Embryonic facial prominence (tissue), 1 donor: Measurements from ENCODE around the gene DIP2C.

Experiments
- DNase-seq: peaks from one replicate; pipeline ENCODE4 v3.0.0-alpha.2; 2016; ENCODE audit errors: extremely low spot score

The DIP2C gene

DNA sequence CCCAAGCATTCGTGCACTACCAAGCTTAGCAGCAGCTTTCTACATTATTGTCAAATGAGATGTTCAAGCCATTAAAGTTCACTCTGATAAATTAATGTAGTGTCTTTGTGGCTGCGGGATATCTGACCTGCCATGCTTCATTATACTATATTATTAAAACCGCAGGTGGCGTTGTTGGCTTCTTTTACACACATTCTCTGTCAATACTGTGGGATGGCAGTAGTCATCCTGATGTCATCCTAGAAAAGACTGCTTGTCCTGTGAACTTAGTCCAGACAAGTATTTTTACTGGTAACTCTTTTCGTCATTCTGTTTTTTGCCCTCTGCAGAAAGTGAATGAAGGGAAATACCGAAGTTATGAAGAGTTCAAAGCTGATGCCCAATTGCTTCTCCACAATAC is 450.4 kb downstream of the DIP2C start:
- no peak for DNase-seq

DNA sequence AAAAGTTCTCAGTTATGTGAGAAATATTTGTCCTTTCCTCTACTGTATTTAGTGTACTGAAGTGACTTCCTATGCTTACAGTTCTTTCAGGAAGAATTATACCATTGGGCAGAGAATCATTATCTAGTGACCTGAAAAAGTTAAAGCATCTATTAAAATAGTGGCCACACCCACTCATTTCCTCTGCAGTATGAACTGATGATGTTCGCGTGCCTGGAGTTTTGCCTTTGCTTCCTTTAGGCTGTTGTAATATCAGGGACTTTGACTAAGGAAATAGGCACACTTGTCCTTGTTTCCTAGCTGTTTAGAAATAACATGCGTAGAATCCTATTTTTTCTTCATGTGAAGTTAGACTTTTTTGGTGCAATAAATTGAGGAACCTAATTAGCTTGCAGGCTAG is 453.6 kb downstream of the DIP2C start:
- no peak for DNase-seq

DNA sequence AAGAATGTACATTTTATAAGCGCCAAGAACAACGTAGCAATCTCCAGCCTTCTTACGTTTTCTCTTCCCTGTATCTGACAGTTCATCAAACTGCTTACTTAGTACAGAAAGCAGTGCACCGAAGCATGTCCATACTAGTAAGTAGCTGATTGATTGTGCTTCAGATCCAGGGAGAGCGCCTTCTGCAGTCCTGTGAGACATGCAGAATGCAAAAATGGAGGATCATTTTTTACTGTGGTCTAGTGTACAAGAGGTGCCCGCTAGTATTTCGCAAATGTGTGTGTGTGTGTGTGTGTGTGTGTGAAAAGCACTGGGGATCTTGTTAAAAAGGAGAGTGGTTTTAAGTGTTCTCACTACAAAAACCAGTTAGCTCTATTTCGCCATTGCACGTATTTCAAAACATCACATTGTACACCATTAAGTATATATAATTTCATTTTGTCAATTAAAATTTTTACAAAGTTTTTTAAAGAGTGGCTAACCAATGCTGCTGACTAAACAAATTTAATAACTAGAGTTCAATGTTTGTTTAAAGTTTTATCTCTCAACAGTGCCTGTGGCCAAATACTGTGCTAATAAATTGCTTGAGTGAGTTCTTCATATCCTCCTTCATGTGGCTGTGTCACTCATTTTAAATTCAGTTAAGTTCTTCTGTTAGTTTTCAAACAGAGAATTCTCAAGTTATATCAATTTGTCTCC is 454.6 kb downstream of the DIP2C start:
- no peak for DNase-seq

DNA sequence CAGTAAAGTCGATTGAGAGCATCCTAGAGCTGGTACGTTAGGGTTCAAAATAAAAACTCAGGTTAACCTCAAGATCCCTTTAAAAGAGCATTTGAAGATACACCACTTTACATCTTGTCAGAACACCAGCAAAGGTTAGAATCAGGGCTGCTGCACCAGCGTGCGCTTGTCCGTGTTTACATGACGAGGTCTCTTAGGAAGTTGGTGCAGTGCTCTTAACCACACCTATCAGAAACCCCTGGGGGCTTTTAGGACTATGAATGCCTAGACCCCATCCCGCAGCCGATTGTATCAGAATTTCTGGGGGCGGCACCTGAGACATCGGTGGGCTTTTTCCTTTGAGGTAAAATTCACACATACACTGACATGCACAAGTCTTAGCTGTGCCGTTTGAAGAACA is 456.6 kb downstream of the DIP2C start:
- DNase-seq = no peak

DNA sequence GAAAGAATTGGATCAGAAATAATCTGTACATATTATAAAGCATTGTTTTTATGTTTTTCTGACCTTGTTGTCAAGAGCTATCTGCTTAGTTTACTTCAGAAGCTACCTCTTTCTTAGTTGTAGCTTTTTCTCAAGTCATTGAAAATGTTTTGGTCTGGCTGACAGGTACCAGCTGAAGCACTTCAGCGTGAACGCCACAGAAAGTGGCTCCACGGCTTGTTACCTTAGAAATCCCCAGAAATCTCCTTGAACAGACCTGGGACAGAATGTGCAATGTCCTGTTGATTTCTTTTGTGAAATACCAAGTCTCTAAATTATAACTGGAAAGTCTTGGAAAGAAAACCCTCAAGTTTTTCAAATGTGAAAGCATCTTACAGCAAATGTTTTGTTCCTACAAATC is 457.4 kb downstream of the DIP2C start:
- DNase-seq = no peak

DNA sequence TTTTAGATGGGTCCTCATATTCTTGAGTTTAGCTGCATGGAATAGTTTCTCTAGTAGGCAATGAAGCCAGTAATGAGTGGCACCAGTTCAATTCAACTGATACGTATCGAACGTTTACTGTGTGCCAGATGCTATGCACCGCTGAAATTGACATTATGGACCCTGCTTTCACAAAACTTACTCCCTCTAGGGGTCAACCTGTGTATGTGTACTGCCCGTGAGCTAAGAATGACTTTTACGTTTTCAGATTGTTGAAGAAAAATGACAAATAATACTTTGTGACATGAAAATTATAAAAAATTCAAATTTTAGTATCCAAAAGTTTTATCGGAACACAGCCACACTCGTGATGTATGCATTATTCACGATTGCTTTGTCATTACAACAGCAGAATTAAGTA is 458.7 kb downstream of the DIP2C start:
- no peak for DNase-seq

DNA sequence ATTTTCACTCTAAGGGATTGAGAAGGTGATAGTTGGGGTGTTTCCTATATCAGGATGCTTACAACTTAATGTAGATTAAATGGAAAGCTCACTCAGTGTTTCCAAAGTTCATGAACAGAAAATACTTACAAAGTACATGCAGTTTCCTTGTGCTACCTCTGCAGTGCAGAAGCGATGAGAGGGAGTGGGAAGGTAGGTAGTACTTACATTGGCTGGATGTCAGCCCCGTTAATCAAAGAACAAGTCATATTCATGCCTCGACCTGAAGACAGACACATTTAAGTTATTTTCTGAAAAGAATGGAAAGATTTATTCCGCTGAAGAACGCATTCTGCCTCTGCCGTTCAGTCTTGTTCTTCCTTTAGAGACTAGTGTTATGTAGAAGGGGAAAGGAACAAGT is 461.1 kb downstream of the DIP2C start:
- DNase-seq = no peak

DNA sequence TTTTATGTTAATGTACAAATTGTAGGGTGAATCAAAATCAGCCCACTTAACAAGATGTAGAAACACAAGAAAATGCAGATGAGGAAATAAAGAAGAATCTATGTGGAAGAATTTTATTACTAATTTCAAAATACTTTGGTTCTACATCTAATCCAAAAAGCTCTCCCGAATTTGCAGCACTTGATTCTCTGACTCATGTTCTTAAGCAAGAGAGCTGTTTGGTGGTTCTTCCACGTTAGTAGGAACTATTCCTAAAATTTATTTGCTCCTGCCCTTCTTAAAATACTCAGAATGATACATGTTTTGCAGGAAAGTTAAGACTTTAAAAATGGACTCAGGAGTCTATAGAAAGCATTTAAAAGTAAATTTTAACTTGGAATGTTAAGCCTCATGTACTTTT is 462.5 kb downstream of the DIP2C start:
- no peak for DNase-seq

DNA sequence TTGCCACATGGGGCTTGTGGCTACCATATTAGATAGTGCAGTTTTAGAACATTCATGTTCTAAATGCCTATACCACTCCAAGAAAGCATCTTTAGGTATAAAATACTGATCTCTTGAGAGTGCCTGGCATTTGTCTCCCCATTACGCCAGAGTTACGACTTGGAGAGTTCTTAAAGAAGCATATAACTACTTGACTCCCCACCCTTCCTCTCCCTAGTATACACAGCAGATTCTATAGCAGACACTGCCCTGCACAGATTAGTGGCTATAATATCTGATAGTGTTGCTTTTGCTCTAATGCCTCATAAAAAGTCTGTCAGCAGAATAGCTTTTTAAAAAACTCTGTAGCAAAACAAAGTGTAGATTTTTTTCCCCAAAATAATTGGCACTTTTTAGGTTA is 463.4 kb downstream of the DIP2C start:
- no peak for DNase-seq

DNA sequence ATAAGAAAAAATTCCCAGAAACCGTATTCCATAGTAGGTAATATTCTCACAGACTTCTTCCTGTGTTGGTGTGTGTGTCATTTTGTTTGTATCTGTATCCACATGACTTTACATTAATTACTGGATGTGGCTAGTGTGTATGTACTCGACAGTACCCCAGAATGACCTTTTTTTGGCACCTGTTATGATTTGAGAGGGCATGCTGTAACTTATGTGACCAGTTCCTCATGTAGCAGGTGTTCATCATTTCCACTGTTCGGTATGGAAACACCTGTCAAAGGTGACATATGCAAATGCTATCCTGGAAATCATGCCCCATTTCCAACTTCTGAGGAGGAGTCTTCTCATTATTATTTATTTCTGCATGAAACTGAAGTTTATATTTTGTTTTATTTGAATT is 464.9 kb downstream of the DIP2C start:
- no peak for DNase-seq
